Kidney tubule cell (primary cell): Measurements from ENCODE around the gene DNAJC22.
A peak's percentile ranks its signal among the peaks of the same experiment; 100 is the strongest.
"Not testable (repeated sequence)": the region's sequence is repeated elsewhere in the genome, so short reads cannot be mapped to it uniquely, and the experiment has no call there.

ENCODE experiments used
- DNase-seq: peaks from one replicate; pipeline ENCODE4 v3.0.0-alpha.2; 2018; ENCODE audit warnings: low spot score

DNAJC22 gene

DNA sequence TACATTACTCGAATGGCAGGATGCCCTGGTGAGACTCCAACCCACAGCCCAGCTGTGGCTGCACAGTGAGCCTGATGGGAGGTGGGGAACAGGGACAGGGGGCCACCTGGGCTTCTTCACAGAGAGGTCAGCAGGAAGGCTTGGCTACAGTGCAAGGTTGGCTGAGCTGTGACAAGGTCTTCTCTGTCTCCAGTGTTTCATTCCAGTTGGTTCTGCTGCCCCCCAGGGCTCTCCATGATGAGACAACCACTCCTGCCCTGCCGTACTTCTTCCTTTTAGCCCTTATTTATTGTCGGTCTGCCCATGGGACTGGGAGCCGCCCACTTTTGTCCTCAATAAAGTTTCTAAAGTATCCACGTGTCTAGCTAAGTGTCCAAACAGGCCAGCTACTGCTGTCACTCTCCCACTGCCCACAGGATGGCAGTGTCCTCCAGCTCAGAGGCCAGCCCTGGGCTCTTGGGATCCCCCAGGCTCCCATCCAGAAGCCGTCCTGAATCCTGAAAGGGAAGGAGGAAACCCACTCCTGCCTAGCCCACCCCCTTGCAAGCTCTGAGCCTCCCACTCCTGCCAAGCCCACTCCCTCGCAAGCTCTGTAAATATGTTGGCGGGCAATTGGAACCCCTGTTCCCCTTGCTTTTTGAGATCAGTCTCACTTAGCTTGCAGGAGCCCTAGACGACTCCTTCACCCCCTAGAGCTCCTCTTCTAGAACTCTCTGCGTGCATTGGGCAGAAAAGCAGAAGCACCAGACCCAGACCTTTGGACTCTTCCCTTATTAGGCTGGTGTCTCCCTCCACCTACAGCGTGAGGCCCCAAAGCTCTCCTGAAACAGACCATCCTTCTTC is 15.1 kb upstream of the DNAJC22 start:
- DNase-seq = peak; percentile 69

DNA sequence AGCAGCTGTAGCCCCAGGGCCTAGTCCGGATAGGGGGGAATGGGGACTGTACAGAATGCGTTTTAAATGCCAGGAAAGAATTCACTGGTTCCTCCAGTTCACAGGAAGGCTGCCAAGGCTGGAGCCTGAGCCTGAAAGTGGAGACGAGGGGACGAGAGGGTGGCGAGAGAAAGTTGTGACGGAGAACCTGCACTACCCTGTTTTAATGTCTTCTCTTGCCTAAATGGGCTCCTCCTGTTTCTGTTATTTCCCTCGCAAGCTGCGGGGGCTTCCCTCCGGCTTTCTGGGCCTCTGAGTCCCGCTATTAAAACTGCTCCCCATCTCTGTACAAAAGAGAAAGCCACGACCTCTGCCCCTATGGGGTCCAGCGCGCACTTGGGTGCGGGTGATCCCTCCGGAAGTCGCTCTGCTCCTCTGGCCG is 14.2 kb upstream of the DNAJC22 start:
- no peak for DNase-seq

- DNase-seq = no peak
Observed at GRCh38 chr12:49332891-49333371, 13.8 kb upstream of the DNAJC22 start.

GRCh38 chr12:49333778-49334177 is 12.9 kb upstream of the DNAJC22 start:
- DNase-seq = not testable (repeated sequence)

DNA sequence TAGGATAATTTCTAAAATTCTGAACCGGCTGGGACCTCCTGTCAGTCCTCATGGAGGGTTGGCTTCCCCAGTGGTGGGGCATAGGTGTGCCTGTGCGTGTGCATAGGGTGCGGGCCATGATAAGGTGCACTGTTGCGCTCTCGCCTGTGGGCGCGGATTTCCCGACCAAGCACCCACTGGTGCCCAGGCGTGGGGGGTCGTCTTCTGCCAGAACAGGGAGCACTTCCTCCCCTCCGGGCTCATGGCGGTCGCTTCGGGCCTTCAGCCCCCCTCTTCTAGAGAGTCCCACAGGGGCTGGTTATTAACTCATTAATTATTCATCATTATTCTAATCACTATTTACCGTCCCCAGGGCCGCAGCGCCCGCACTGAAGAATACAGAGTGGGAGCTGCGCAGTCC is 12.5 kb upstream of the DNAJC22 start:
- no peak for DNase-seq

DNA sequence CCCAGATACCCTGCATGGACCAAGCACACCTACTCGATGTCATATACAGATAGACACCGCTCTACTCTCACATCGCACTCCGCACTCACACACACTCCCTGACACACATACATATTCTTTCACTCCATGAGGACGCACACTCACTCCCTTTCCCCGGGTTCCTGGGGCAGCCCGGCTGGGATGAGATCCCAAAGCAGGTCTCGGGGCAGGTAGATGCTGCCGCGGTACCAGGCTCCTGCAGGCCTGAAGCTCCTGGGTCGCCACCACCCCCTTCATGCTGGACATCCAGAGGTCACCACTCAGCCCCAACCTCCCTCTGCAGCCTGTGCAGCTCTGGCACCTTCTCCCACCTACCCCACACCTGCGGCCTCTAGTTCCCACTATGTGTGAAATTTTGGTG is 12.0 kb upstream of the DNAJC22 start:
- DNase-seq = no peak

DNA sequence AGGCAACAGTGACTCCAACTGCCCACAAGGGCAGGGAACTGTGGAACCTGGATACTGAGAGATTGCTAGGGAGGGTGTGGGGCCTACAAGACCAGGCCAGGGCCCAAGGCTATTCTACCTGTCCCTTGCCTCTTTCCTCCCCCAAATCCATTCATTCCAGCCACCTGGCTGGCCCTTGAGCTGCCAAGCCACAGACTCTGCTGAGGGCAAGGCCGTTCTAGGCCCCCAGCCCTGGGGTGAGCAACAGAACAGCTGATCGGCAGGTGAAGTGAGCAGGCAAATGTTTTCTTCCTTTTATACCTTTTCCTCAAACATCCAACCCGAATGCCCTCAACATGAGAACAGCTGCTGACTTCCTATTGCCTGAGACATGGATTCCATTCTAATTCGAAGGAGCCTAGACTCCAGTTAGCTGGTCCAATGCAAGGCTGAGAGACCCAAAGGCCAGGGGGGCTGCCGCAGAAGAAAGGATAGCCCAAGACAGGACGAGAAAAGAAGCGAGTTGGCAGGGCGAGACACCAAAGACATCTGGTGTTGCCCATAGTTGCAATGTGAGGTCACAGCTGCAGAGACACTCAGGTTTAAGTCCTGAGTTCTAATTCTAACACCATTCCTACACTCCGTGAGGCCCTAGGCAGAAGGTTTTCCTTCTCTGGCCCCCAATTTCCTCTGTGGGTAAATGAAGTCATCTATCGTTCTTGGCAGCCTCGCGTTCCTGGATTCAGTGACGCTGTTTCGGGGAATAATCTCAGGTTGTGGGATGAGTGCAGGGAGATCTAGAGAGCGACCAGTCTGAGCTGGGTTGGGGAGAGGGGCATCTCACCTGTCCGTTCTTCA is 11.4 kb upstream of the DNAJC22 start:
- no peak for DNase-seq

DNA sequence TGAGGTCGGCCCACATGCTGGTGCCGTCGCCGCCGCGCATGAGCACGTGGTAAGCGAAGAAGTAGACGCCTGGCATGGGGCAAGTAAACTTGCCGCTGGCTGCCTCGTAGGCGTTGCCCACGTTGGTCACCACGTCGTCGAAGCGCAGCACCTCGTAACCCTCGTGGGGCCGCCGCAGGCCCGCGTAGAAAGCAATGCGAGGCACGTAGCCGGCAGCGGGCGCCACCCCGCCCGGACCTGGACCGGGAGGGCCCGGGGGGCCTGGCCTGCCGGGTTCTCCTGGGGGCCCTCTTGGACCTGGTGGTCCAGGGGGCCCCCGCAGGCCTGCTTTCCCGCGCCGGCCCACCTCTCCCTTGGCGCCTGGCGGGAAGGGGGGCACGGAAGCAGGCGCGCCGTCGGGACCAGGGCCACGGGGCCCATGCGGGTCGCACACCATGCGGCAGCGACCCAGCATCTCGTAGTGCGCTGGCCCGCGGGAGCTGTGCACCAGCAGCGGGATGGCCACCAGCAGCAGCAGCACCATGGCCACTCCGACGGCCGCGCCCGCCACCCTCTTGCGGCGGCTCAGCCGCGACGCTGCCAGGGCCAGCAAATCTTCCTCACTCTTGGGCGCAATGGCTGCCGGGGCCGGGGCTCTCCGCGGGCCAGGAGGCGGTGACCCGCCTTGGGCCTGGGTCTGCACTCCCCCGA is 10.6 kb upstream of the DNAJC22 start:
- no peak for DNase-seq

- peak; percentile 69 for DNase-seq
Observed at GRCh38 chr12:49336645-49337584, 9.8 kb upstream of the DNAJC22 start, which contains the start of gene C1QL4. TSS of gene C1QL4 (minus strand) at chr12:49337188. CDS start at chr12:49336477, 711 bp downstream.

- DNase-seq = no peak
Observed at GRCh38 chr12:49338830-49339463, 7.7 kb upstream of the DNAJC22 start.

- DNase-seq = no peak
Observed at GRCh38 chr12:49339464-49339861, 7.2 kb upstream of the DNAJC22 start.

DNA sequence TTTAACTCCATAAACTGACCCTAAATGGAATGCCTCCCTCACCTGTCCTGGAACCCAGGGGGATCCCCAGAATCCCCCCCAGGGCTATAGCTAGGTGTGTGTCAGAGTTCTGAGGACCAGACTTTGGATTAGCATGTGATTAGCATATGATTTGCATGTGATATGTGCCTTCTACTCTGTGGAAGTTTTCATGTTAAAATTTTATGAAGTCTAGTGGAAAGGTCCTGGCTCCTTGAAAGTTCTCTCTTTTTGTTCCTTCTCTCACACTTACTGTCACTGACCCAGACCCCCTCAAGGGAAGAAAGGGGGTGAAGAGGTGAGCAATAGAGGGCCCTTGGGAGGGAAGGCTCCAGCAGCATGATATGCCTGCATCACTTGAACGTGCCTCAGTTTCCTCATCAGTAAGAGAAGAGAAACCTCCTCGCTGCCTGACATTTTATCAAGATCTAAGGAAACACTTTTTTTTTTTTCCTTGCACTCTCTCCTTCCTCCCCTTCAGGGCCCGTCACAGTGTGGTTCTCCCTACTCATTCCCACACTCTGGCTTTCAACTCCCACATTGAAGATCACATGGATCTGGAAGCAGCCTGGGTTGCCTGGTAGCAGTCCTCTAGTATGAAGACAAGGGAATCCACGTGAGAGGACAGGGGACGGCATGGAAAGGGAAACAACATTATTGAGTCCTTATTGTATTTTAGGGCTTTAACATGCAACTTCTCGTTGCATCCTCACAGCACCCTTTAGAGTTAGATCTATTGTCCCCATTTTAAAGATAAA is 6.4 kb upstream of the DNAJC22 start:
- no peak for DNase-seq

DNA sequence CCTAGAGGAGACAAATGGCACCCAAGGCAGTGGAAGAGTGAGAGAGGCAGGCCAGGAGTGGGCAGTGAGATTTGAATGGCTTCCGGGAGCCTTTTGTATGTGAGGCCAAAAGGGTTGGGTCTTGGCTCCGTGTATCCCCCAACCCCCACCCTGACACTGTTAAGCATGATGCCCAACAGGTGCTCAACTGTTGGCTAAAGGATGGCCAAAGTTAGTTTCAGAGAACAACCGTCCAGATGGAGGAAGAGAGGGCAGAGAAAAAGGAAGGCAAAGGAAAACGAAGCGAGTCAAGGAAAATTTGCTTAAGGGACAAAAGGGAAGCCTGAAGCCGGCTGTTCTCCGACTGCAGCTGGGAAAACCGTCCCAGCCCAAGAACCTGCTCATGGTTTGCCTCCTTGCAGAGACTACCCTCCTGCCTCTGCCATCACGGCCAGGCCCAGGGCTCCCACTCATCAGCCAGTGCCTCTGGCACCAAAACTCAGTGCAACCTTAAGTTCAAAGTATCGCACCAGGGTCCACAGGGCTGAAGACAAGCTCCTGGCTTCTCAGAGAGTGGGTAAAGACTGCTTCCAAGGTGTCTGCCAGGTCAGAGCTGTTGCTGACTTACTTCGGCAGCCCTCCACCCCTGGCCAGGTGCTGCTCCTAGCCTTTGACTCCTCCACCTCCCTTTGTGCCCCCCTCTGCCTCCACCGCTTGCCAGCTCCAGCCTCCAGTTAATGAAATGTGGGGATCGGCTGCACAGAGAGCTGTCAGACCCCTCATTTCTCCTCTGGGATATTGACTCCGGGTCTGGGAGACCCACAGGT is 5.5 kb upstream of the DNAJC22 start:
- no peak for DNase-seq

GRCh38 chr12:49341777-49342065 is 5.0 kb upstream of the DNAJC22 start:
- no peak for DNase-seq

- peak; percentile 82 for DNase-seq
Observed at GRCh38 chr12:49342066-49342913, 4.4 kb upstream of the DNAJC22 start.

DNA sequence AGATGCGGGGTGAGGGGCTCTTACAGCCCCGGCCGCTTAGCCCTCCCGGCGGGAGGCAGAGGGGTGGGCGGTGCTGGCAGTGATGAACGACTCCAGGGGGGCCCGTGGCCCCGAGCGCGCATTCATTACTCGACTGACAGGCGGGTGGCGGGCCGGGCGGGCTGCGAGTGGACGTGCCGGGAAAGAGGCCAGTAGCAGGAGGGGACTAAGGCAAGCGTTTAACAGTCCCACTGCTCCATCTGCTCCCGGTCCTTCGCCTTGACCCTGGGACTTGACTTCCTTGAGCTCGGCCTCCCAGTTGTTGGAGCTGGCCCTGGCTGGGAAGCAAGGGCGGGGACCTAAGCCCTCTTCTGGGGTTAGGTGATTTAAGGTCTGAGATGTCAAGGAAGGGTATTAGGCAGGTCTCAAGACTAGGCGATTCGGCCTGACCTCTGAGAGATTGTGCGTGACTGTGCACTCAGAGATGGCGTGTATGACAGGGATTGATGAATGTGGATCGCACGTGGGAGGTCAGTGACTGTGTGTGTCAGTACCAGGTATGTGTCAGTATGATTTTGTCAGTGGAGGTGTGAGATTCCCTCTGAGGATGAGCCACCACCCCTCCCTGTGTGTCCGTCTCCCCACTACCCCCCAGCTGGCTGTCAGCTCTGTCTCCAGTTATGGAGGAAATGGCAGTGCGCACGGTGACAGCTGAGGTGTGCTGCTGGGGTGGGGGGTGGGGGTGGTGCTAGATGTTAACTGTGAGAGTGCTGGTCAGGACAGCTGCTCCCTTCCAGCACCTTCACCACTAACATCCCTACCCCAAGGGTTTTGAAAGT is 3.6 kb upstream of the DNAJC22 start:
- peak; percentile 65 for DNase-seq

DNA sequence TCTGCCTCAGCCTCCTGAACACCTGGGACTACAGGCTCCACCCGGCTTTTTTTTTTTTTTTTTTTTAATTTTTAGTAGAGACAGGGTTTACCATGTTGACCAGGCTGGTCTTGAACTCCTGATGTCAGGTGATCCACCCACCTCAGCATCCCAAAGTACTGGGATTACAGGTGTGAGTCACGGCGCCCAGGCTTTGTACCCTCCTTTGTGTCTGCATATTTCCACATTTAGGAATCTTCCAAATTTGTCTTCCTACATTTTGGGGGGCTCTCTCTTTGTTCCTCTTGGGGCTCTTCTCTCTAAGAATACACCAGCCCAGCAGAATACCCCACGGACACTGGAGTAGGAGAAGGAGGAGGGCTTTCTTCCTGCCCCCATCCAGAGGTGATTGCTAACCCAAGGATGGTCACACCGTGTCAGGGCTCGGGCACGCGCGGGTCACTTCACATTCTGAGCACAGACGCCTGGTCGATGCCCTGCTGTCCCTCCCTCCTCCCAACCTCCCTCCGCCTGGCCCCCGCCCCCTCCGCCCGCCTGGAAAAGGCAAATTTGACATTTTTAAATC is 2.1 kb upstream of the DNAJC22 start:
- DNase-seq = no peak
